Trophoblast cell (in vitro differentiated cells and primary cell): ENCODE results near the gene ULK4.
A peak's percentile ranks its signal among the peaks of the same experiment; 100 is the strongest.

Experiments used
- DNase-seq, 2 donors: peaks; one replicate each; pipeline ENCODE4 v3.0.0-alpha.2; 2016
- H2AFZ ChIP-seq: 2 replicates; pipeline ENCODE4 v1.6.1; 2013; ENCODE audit warnings: low read length, moderate library complexity, mild to moderate bottlenecking; ENCODE audit not compliant: insufficient read depth, poor library complexity
- H2AK5ac ChIP-seq: 2 replicates; pipeline ENCODE4 v1.6.1; 2013; ENCODE audit warnings: mild to moderate bottlenecking, low read length
- H2BK120ac ChIP-seq: 2 replicates; pipeline ENCODE4 v1.6.1; 2013; ENCODE audit warnings: low read length, mild to moderate bottlenecking, moderate library complexity; ENCODE audit not compliant: insufficient read depth, poor library complexity
- H2BK12ac ChIP-seq: 2 replicates; pipeline ENCODE4 v1.6.1; 2013; ENCODE audit warnings: mild to moderate bottlenecking, low read length, moderate library complexity
- H2BK5ac ChIP-seq: 2 replicates; pipeline ENCODE4 v1.6.1; 2013; ENCODE audit warnings: low read length, low read depth, moderate library complexity, mild to moderate bottlenecking; ENCODE audit not compliant: poor library complexity
- H3K14ac ChIP-seq: 2 replicates; pipeline ENCODE4 v1.6.1; 2013; ENCODE audit warnings: mild to moderate bottlenecking, low read length
- H3K18ac ChIP-seq: 2 replicates; pipeline ENCODE4 v1.6.1; 2013; ENCODE audit warnings: mild to moderate bottlenecking, low read length
- H3K23ac ChIP-seq: 2 replicates; pipeline ENCODE4 v1.6.1; 2013; ENCODE audit warnings: low read length
- H3K27ac ChIP-seq: 2 replicates; pipeline ENCODE4 v1.5.1; 2013; ENCODE audit warnings: low read depth, mild to moderate bottlenecking, inconsistent platforms, low read length, moderate library complexity
- H3K27me3 ChIP-seq: 2 replicates; pipeline ENCODE4 v1.6.1; 2013; ENCODE audit warnings: inconsistent platforms, mild to moderate bottlenecking, low read length, moderate library complexity; ENCODE audit not compliant: insufficient read depth
- H3K36me3 ChIP-seq, 2 experiments: 1 replicate in 1 of 2; 2 replicates in 1 of 2; pipeline ENCODE4 v1.6.1; 2013; ENCODE audit warnings: low read length in 2 of 2, mild to moderate bottlenecking in 2 of 2, moderate library complexity in 1 of 2; ENCODE audit not compliant: insufficient read depth in 2 of 2, control insufficient read depth in 1 of 2
- H3K4ac ChIP-seq: 2 replicates; pipeline ENCODE4 v1.6.1; 2013; ENCODE audit warnings: low read depth, mild to moderate bottlenecking, low read length, moderate library complexity
- H3K4me1 ChIP-seq, 2 experiments: 1 replicate in 1 of 2; 2 replicates in 1 of 2; pipeline ENCODE4 v1.6.1; 2013; ENCODE audit warnings: low read length in 2 of 2, mild to moderate bottlenecking in 2 of 2, moderate library complexity in 1 of 2; ENCODE audit not compliant: insufficient read depth in 2 of 2, control insufficient read depth in 1 of 2
- H3K4me2 ChIP-seq: 2 replicates; pipeline ENCODE4 v1.6.1; 2013; ENCODE audit warnings: inconsistent platforms, mild to moderate bottlenecking, low read length, moderate library complexity
- H3K4me3 ChIP-seq: 2 replicates; pipeline ENCODE4 v1.5.1; 2013; ENCODE audit warnings: mild to moderate bottlenecking, low read depth, low read length, inconsistent platforms
- H3K79me1 ChIP-seq: one replicate; pipeline ENCODE4 v1.6.1; 2013; ENCODE audit warnings: low read length
- H3K79me2 ChIP-seq: 2 replicates; pipeline ENCODE4 v1.6.1; 2013; ENCODE audit warnings: low read length, mild to moderate bottlenecking; ENCODE audit not compliant: control insufficient read depth, insufficient read depth, poor library complexity
- H3K9ac ChIP-seq: 2 replicates; pipeline ENCODE4 v1.6.1; 2013; ENCODE audit warnings: mild to moderate bottlenecking, low read length
- H3K9me3 ChIP-seq: 2 replicates; pipeline ENCODE4 v1.6.1; 2013; ENCODE audit warnings: low read depth, mild to moderate bottlenecking, control low read depth, inconsistent platforms, low read length; ENCODE audit not compliant: insufficient read depth
- H4K12ac ChIP-seq: 2 replicates; pipeline ENCODE4 v1.6.1; 2013; ENCODE audit warnings: low read depth, mild to moderate bottlenecking, low read length, moderate library complexity
- H4K8ac ChIP-seq: 2 replicates; pipeline ENCODE4 v1.6.1; 2013; ENCODE audit warnings: low read depth, mild to moderate bottlenecking, low read length, moderate library complexity
- H4K91ac ChIP-seq: one replicate; pipeline ENCODE4 v1.6.1; 2013; ENCODE audit warnings: low read depth, mild to moderate bottlenecking, low read length, moderate library complexity
- WGBS: extraction: QIAGEN DNeasy Blood & Tissue Kit; methylation state at CpG from one replicate; pipeline ENCODE4 v1.1.7; 2013; ENCODE audit warnings: missing lambda C conversion rate; ENCODE audit not compliant: insufficient read length, insufficient coverage; ENCODE audit errors: extremely low coverage; 5-methylcytosine and 5-hydroxymethylcytosine counted together

The ULK4 gene

GRCh38 chr3:41833628-41834027 is 128.3 kb downstream of the ULK4 start:
- no peak overlapping the region for H2BK5ac ChIP-seq
- H3K4me3 ChIP-seq: no peak overlapping the region
- no peak for DNase-seq
- H3K79me2 ChIP-seq: no peaks in the 10 kb centered on the region
- H3K27ac ChIP-seq: no peak overlapping the region
- no peak overlapping the region for H3K4me2 ChIP-seq
- no peak overlapping the region for H2AK5ac ChIP-seq
- no peak overlapping the region for H3K18ac ChIP-seq
- no peak overlapping the region for H2BK12ac ChIP-seq
- no peak overlapping the region for H3K23ac ChIP-seq
- H3K14ac ChIP-seq: no peak overlapping the region
- no peak overlapping the region for H3K4ac ChIP-seq
- H4K12ac ChIP-seq: no peak overlapping the region
- H3K9ac ChIP-seq: no peak overlapping the region
- H3K4me1 ChIP-seq: no peaks in the 10 kb centered on the region
- no peak overlapping the region for H2BK120ac ChIP-seq
- H3K9me3 ChIP-seq: no peaks in the 10 kb centered on the region
- no peaks in the 10 kb centered on the region for H3K27me3 ChIP-seq
- H2AFZ ChIP-seq: no peak overlapping the region
- no peak overlapping the region for H4K8ac ChIP-seq
- H4K91ac ChIP-seq: no peak overlapping the region
- no peaks in the 10 kb centered on the region for H3K79me1 ChIP-seq
- WGBS: no CpG with 5 or more reads among the region's 3 CpGs
- H3K36me3 ChIP-seq: no peaks in the 10 kb centered on the region

GRCh38 chr3:41819236-41819635 is 142.7 kb downstream of the ULK4 start:
- no peaks in the 10 kb centered on the region for H3K4me1 ChIP-seq
- no peak overlapping the region for H3K4ac ChIP-seq
- no peak overlapping the region for H3K27ac ChIP-seq
- H3K79me1 ChIP-seq: no peaks in the 10 kb centered on the region
- no CpG with 5 or more reads among the region's 3 CpGs for WGBS
- no peaks in the 10 kb centered on the region for H3K36me3 ChIP-seq
- H4K12ac ChIP-seq: no peak overlapping the region
- no peak overlapping the region for H3K18ac ChIP-seq
- no peak overlapping the region for H3K9ac ChIP-seq
- H3K27me3 ChIP-seq: no peaks in the 10 kb centered on the region
- no peak overlapping the region for H2AK5ac ChIP-seq
- H4K91ac ChIP-seq: no peak overlapping the region
- no peak overlapping the region for H4K8ac ChIP-seq
- no peak overlapping the region for H3K14ac ChIP-seq
- H3K79me2 ChIP-seq: no peaks in the 10 kb centered on the region
- no peak overlapping the region for H3K4me3 ChIP-seq
- H2AFZ ChIP-seq: no peak overlapping the region
- H3K4me2 ChIP-seq: no peak overlapping the region
- no peak overlapping the region for H2BK120ac ChIP-seq
- no peak overlapping the region for H2BK5ac ChIP-seq
- peaks cover 2% of the 10 kb centered on the region for H3K9me3 ChIP-seq
- no peak overlapping the region for H3K23ac ChIP-seq
- no peak overlapping the region for H2BK12ac ChIP-seq
- DNase-seq: peak in 1 of 2 donors; percentile 34

GRCh38 chr3:41808618-41809017 is 153.3 kb downstream of the ULK4 start:
- H3K27ac ChIP-seq: no peak overlapping the region
- H3K4ac ChIP-seq: no peak overlapping the region
- no peak overlapping the region for H2AK5ac ChIP-seq
- no peak overlapping the region for H3K4me3 ChIP-seq
- peaks cover 2% of the 10 kb centered on the region for H3K9me3 ChIP-seq
- no peak overlapping the region for H3K23ac ChIP-seq
- H3K27me3 ChIP-seq: no peaks in the 10 kb centered on the region
- H3K4me1 ChIP-seq: no peaks in the 10 kb centered on the region
- H4K12ac ChIP-seq: no peak overlapping the region
- WGBS: no CpG with 5 or more reads among the region's 8 CpGs
- no peak overlapping the region for H3K4me2 ChIP-seq
- H4K8ac ChIP-seq: no peak overlapping the region
- no peak overlapping the region for H4K91ac ChIP-seq
- no peak overlapping the region for H2BK12ac ChIP-seq
- no peaks in the 10 kb centered on the region for H3K36me3 ChIP-seq
- H3K14ac ChIP-seq: no peak overlapping the region
- H3K9ac ChIP-seq: no peak overlapping the region
- no peaks in the 10 kb centered on the region for H3K79me2 ChIP-seq
- no peak overlapping the region for H2BK120ac ChIP-seq
- no peak overlapping the region for H2BK5ac ChIP-seq
- DNase-seq: no peak
- no peak overlapping the region for H3K18ac ChIP-seq
- H2AFZ ChIP-seq: no peak overlapping the region
- H3K79me1 ChIP-seq: no peaks in the 10 kb centered on the region

- no peak overlapping the region for H2AFZ ChIP-seq
- H4K91ac ChIP-seq: no peak overlapping the region
- H2AK5ac ChIP-seq: no peak overlapping the region
- H2BK12ac ChIP-seq: no peak overlapping the region
- no peak overlapping the region for H3K23ac ChIP-seq
- H3K79me1 ChIP-seq: no peaks in the 10 kb centered on the region
- H4K12ac ChIP-seq: no peak overlapping the region
- no peak overlapping the region for H3K27ac ChIP-seq
- H3K9me3 ChIP-seq: peaks cover 2% of the 10 kb centered on the region
- H3K4me2 ChIP-seq: no peak overlapping the region
- DNase-seq: no peak
- no peak overlapping the region for H2BK120ac ChIP-seq
- no peak overlapping the region for H3K4me3 ChIP-seq
- no peak overlapping the region for H3K4ac ChIP-seq
- H3K79me2 ChIP-seq: no peaks in the 10 kb centered on the region
- no peak overlapping the region for H2BK5ac ChIP-seq
- H3K36me3 ChIP-seq: no peaks in the 10 kb centered on the region
- H3K14ac ChIP-seq: no peak overlapping the region
- H3K9ac ChIP-seq: no peak overlapping the region
- no CpG with 5 or more reads among the region's 1 CpG for WGBS
- no peaks in the 10 kb centered on the region for H3K27me3 ChIP-seq
- H3K4me1 ChIP-seq: no peaks in the 10 kb centered on the region
- no peak overlapping the region for H3K18ac ChIP-seq
- no peak overlapping the region for H4K8ac ChIP-seq
Measured at GRCh38 chr3:41808152-41808551, 153.8 kb downstream of the ULK4 start.
